Epithelial cell of prostate (primary cell): ENCODE measurements around the gene TACSTD2.
"Not testable (repeated sequence)": the region's sequence is repeated elsewhere in the genome, so short reads cannot be mapped to it uniquely, and the experiment has no call there.

ENCODE experiments used
- DNase-seq: peaks from one replicate; pipeline ENCODE4 v3.0.0-alpha.2; 2011; ENCODE audit warnings: low read depth, low spot score
- H3K27ac ChIP-seq: fragments of 450-650 bp; 2 replicates; pipeline ENCODE4 v1.5.1; 2017; ENCODE audit warnings: mild to moderate bottlenecking

Gene TACSTD2, protein sequence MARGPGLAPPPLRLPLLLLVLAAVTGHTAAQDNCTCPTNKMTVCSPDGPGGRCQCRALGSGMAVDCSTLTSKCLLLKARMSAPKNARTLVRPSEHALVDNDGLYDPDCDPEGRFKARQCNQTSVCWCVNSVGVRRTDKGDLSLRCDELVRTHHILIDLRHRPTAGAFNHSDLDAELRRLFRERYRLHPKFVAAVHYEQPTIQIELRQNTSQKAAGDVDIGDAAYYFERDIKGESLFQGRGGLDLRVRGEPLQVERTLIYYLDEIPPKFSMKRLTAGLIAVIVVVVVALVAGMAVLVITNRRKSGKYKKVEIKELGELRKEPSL

DNA sequence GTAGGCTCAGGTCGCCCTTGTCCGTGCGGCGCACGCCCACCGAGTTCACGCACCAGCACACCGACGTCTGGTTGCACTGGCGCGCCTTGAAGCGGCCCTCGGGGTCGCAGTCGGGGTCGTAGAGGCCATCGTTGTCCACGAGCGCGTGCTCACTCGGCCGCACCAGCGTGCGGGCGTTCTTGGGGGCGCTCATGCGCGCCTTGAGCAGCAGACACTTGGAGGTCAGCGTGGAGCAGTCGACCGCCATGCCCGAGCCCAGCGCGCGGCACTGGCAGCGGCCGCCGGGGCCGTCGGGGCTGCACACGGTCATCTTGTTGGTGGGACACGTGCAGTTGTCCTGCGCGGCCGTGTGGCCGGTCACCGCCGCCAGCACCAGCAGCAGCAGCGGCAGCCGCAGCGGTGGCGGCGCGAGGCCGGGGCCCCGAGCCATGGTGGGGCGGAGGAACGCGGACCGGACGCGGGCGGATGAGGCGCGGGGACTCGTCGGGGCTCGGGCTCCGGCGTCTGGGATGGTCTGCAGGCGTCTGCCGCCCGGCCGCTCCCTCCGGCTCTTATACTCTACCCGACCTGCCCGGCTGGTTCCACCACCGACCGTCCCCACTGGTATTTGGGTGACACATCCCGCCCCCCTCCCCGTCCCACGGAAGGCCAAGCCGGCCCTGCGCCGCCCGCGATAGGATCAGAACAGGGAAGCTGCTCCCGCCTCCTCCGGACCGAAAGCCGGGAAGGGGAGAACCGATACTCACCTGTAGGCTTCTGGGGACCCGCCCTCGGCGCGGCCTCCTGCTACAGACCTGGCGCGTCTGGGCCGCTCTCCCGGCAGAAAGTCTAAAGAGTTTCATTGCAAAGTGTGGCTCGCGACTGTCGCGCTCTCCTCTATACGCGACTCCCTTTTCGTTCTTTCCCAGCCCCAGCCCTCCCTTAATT is at the start of gene TACSTD2:
Gene TACSTD2, minus strand, starts transcription at position 526 of the 927 bp plus-strand sequence. Its CDS starts 96 bp downstream, at position 430.
- peak; percentile 96 for DNase-seq
- peak within 1 kb of the TSS; percentile 98 for H3K27ac ChIP-seq

DNA sequence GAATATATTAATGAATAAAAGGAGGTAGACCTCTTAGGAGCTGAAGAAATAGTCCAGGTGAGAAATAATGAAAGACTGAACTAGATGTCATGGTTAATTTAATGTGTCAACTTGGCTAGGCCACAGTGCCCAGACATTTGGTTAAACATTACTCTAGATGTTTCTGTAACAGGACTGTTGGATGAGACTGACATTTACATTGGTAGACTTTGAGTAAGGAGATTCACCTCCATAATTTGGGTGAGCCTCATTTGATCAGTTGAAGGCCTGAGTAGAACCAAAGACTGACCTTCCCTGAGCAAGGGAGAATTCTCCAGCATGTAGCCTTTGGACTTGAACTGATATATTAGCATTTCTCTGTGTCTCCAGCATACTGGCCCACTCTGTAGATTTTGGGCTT is 49.2 kb upstream of the TACSTD2 start:
- no peak for DNase-seq
- H3K27ac ChIP-seq = no peak overlapping the region

DNA sequence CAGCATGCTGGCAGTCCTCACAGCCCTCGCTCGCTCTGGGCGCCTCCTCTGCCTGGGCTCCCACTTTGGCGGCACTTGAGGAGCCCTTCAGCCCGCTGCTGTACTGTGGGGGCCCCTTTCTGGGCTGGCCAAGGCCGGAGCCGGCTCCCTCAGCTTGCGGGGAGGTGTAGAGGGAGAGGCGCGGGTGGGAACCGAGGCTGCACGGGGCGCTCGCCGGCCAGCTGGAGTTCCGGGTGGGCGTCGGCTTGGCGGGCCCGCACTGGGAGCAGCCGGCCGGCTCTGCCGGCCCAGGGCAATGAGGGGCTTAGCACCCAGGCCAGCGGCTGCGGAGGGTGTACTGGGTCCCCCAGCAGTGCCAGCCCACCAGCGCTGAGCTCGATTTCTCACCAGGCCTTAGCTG is 46.2 kb upstream of the TACSTD2 start:
- DNase-seq, H3K27ac ChIP-seq: not testable (repeated sequence)

DNA sequence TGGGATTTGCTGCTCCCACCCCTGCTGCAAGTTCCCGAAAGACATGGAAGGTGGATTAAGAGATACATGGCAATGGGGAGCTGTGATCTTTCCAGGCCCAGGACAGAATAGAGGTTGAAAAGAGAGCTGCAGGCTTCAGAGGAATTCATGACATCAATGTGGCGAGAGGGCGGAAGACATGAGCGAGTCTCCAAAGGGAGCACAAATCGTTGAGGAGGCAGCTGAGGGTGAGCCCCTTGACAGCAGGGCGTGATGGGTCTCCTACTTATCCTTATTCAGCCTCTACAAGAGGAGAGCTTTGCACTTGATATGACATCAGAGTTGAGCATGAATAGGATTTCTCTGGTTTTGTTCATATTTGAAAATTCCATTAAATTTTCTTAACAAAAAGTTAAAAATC is 45.5 kb upstream of the TACSTD2 start:
- no peak overlapping the region for H3K27ac ChIP-seq
- DNase-seq = no peak

DNA sequence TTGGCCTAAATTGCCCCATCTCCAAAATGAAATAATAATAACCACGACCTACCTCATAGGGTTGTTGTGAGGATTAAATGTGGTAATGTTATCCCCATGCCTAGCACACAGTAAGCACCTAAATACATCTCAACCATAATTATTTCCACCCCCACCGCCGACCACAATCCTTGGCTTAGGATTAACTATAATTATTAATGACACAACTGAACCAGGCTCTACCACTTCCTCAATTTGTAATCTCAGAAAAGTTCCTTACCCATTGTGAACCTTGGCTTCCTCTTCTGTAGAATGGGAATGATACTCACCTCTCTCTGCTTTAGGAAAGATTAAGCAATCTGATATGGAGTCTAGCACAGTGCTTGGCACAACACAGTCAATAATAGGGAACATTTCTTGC is 44.3 kb upstream of the TACSTD2 start:
- H3K27ac ChIP-seq = peak overlapping the region; percentile 77
- no peak for DNase-seq

DNA sequence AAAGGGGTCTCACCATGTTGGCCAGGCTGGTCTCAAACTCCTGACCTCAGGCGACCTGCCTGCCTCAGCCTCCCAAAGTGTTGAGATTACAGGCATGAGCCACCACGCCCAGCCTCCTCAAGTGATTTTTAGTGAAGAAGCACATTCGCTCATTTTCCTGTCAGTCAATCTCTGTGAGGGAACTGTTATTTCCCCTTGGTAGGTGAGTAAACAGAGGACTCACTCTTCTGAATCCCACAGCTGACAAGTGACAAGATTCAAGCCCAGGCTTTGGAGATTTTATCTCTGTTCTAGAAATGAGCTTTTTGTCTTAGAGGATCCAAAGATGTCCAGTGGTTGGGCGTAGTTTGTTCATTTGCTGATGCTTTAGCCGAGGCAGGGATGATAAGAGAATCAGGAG is 43.9 kb upstream of the TACSTD2 start:
- DNase-seq = peak; percentile 49
- H3K27ac ChIP-seq = peak overlapping the region; percentile 77

DNA sequence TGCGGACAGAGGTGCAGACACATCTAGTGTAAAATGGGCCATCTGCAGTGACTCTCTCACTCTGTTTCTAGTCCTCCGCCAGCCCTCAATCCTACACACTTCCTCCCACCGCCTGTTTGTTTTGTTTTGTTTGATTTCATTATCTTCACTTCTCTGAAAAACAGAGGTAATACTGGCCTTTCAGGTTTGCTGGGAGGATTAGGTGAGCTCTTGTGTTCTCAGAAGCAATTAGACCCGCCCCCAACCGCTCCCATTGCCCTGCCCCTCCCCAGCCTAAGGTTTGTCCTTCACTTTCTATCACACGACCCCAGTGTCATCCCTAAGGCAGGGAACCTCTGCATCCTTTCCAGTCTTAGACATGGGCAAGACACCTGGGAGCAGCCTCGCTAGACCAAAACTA is 43.2 kb upstream of the TACSTD2 start:
- peak overlapping the region; percentile 77 for H3K27ac ChIP-seq
- peak; percentile 65 for DNase-seq

DNA sequence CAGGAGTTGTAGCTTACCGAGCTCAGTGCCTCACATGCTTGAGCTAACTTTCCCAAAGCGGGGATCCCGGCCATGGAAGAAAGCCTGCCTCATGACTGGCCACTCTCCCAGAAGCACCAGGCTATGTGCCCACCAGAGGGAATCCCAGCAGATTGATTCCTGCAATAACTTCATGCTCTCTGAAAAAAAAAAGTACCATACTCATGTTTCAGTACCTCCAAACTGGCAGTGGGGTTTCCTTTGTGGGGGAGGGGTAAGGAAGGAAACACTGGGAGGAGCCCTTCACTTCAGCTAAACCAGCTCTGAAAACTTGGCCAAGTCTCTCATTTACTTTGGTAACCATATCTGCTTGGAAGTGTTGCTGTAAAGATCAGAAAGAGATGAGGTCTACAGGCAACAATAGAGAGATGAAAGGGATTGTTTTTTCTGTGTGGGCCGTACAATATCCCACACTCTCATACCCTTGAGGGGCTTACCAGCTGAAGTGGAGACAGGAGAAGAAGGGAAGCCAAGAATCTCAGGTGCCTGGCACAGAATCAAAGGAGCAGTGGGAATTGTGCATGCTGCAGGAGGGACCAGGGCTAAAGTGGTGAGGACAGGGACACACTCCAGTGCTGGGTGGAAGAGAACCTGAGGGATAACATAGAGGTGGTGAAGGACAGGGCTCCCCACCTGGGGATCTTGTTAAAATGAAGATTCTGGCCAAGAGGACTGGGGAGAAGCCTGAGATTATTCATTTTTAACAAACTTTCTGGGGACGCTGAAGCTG is 42.4 kb upstream of the TACSTD2 start:
- no peak for DNase-seq
- peak overlapping the region; percentile 77 for H3K27ac ChIP-seq

DNA sequence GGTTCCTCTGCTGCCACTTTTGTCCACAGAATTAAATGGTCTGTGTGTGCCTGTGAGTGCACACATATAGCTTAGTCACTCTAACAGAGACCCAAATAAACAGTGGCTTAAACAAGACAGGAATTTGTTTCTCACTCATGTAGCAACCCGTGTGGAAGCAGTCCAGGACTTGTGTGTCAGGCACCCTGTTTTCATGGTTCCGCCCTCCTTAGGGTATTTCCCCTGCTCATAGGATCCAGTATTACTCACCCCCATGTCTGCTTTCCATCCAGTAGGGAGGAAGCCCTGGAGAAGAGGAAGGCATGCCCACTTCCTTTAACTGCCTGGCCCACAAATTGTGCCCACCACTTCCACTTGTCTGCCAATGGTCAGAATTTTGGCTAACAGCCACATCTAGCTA is 41.3 kb upstream of the TACSTD2 start:
- H3K27ac ChIP-seq = peak overlapping the region; percentile 77
- DNase-seq = peak; percentile 100

DNA sequence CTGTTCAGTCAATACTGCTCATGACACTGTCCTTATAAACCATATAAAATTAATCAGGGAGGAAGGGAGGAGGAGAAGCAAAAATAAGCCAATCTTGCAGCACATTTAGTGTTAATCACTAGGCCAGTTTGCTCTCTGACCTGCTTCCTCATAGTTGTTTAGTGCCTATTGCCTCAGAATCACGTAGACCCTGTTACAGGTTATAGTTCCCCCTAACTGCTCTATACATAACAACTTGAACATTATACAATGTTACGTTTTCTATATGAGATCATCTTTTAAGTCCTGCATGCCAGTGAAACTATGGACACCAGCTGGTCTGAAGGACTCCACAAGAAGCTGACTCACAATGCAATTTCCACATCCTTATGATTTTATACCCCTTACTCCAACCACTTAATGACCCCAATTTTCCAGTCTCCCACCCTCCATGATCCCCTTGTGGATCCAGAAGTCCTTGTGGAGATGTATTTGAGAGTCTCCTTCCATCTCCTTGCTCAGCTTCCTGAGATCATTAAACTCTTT is 34.9 kb upstream of the TACSTD2 start:
- no peak for DNase-seq

DNA sequence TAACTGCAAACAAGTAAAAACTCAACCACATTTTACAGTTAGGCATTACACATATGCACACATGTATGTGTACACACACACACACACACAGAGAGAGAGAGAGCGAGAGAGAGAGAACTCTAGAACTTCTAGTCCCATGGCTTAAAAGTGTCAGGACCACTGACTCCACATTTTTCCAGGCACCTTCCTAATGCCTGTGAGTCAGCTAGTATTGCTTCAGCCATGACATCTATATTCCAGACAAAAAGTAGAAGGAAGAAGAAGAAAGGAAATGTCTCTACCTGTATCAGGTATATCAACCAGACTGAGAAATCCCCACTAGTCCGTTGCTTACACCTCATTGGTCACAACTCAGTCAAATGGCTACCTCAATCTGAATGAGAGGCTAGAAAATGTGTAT is 31.9 kb upstream of the TACSTD2 start:
- H3K27ac ChIP-seq = no peak overlapping the region
- DNase-seq = no peak

More for the DNA sequence above, 34.9 kb upstream of the TACSTD2 start:
- no peak overlapping the region for H3K27ac ChIP-seq

DNA sequence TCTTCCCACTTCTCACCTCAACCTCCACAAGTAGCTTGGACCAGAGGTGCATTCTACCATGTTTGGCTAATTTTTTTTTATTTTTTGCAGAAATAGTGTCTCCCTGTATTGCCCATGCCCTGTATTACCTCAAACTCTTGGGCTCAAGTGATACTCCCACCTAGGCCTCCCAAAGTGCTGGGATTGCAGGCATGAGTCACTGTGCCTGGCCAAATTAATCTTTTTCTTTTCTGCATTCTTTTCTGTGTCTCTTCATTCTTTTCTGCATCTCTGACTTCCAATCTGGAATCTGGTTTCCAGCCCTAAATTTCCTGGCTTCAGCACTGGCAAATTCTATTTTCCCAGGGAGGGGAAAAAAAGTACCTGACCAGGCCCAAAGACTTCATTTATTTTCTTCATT is 31.2 kb upstream of the TACSTD2 start:
- H3K27ac ChIP-seq = no peak overlapping the region

DNA sequence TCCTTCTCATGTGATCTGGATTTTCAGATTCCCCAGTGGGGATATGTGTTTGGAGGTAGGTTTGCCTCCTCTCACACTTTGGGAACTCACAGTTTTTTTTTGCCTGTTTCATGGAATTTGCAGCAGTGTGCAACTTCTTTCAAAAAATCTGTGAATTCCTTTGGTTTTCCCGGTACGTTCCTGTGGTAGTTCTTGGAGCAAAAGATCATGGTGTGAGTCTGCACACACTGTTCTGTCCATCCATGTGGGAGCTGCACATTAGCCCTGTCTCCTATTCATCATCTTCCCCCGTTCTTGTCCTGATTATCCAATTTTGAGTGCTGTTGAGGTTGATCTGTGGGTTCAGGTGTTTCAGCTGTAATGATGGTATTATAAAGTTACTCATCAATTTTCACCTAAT is 30.3 kb upstream of the TACSTD2 start:
- DNase-seq = no peak
- no peak overlapping the region for H3K27ac ChIP-seq

More for the DNA sequence above, 31.2 kb upstream of the TACSTD2 start:
- DNase-seq = no peak

DNA sequence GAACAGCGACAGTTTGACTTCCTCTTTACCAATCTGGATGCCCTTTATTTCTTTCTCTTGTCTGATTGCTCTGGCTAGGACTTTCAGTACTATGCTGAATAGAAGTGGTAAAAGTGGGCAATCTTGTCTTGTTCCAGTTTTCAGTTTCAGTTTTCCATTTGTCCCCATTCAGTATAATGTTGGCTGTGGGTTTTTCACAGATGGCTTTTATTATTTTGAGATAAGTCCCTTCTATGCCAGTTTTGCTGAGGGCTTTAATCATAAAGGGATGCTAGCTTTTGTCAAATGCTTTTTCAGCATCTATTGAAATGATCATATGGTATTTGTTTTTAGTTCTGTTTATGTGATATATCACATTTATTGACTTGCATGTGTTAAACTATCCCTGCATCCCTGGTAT is 24.9 kb upstream of the TACSTD2 start:
- not testable (repeated sequence) for H3K27ac ChIP-seq, DNase-seq

DNA sequence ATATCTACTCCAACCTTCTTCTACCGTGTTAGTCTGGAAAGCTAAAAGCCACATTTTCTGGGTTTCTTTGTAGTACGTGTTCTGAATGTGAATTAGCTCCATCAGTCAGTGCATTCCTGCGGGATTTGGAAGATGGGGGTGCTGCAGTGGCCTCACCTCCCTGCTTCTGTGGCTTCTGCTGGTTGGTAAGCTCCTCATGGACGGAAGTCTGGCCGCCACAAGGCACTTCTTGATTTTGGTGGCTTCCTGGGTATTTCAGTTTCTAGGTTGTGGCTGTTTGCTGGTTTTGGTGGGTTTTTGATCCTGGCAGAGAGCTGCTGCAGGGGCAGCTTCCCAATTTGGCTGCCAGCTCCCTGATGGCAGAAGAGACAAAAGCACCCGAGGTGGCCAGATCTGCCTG is 20.9 kb upstream of the TACSTD2 start:
- H3K27ac ChIP-seq = no peak overlapping the region
- no peak for DNase-seq

DNA sequence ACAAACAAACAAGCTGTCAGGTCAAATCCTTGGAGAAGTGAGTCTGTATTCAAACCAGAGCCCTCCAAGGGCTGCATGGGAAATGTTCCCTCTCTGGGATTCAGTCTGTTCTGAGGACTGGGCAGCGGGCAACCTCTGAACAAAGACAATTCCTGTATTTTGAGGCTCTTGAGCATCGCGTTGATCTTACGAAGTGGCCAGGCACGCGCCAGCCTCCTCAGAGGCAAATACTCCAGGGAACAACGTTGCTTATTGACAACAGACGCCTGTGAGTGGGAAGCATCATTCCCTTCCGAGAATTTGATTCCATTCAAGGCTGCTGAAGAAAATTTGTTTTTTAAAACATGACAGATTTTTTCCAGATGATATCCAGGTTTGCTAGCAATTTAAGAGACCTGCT is 20.0 kb upstream of the TACSTD2 start:
- DNase-seq = no peak
- H3K27ac ChIP-seq = no peak overlapping the region

DNA sequence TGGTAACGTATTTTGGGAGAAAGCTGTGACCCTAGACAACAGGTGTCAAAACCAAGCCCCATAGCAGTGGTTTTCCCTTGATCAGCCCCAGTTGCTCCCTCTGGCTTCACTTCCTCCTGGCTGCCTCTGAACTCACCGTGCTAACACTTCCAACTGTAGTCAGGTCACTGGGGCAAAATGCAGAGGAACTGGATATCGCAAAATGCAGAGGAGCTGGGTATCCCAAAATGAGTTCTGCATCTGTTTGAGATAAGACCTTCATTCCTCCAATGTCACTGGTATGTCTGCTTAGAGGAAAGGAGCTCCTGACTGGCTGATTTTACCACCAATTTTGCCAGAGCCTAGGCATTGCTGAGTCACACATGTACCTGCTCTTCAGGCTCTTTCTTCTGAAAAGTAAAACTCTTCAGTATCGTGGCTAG is 19.6 kb upstream of the TACSTD2 start:
- H3K27ac ChIP-seq = no peak overlapping the region
- DNase-seq = no peak

DNA sequence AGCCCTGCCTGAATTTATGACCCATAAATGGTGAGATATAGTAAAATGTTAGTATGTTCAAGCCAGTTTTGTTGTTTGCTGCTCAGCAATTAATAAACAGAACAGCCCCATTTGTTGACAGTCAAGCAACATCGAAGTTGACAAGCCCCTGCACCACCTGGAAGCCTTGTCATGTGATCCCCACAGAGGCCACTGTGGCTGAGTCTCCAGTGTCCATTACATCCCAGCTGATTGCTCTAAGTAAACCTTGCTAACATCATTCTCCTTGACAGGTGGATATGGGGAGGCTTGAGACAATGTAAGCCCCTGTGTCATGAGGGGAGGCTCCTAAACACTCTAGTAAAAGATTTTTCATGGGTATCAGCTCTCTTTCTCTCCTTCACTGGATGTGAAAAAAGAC is 17.5 kb upstream of the TACSTD2 start:
- DNase-seq = no peak
- no peak overlapping the region for H3K27ac ChIP-seq

DNA sequence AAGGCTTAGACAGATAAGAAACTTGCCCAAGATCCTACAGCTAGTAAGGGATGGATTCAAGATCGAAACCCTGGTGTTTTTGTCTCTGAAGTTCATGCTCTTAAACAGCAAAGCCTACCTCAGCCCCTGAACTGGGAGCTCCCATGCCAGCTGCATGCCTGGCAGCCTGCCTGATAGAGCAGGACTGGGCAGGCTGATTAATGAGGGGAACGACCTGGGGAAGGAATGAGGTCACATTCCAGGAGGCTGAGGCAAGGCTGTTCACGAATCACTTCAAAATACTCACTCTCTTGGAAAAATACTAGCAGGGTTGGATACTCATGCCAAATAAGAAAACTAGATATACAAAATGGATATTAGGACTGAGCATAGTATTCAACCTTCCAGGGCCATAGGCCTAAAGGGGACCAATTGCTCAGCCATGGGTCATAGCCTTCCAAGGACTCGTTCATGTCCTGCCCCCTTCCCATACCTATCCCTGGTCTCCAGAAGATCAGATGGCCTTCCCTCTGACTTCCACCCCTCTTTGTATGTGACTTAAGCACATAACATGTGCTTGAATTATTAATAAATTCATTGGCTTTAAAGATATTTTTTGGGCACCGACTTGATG is 15.6 kb upstream of the TACSTD2 start:
- DNase-seq = peak; percentile 87
- peak overlapping the region; percentile 59 for H3K27ac ChIP-seq

DNA sequence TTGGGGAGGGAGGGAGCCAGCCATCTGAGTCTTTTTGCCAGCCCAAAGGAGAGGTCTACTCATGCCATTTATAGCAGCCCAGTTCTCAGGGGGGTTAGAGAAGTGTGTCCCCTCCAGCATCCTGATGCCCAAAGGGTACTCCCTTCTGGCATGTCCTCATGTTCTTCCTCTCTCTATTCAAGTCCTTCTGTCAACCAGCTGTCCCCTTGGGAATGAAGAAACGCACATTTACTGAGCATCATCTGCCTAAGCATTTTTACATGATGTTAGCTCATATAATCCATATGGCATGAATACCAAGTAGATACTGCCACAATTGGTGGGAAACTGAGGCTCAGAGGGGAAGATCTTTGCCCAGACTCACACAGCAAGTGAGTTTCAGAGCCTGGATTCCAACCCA is 14.8 kb upstream of the TACSTD2 start:
- no peak for DNase-seq
- peak overlapping the region; percentile 59 for H3K27ac ChIP-seq
